Effector memory CD4-positive, alpha-beta T cell (primary cell): ENCODE measurements around the gene MAP2K6.

Experiments used
- DNase-seq, 3 donors: peaks; one replicate each; pipeline ENCODE4 v3.0.0-alpha.2; 2020
- H3K27ac ChIP-seq: 2 replicates; pipeline ENCODE4 v1.7.0; 2013; ENCODE audit warnings: mild to moderate bottlenecking, low read length, moderate library complexity; ENCODE audit not compliant: insufficient read depth, poor library complexity, severe bottlenecking
- H3K27me3 ChIP-seq: replicated peaks from 2 replicates; pipeline ENCODE4 v1.7.0; 2013; ENCODE audit warnings: mild to moderate bottlenecking, low read length; ENCODE audit not compliant: insufficient read depth, control insufficient read depth, poor library complexity, severe bottlenecking
- H3K36me3 ChIP-seq: 2 replicates; pipeline ENCODE4 v1.7.0; 2013; ENCODE audit warnings: mild to moderate bottlenecking, low read length, moderate library complexity; ENCODE audit not compliant: control insufficient read depth, insufficient read depth
- H3K4me1 ChIP-seq: 2 replicates; pipeline ENCODE4 v1.7.0; 2013; ENCODE audit warnings: low read length, mild to moderate bottlenecking; ENCODE audit not compliant: control insufficient read depth, insufficient read depth, poor library complexity, severe bottlenecking
- H3K4me3 ChIP-seq: 2 replicates; pipeline ENCODE4 v1.7.0; 2013; ENCODE audit warnings: low read length, low read depth, mild to moderate bottlenecking; ENCODE audit not compliant: insufficient read depth, poor library complexity, severe bottlenecking
- H3K9me3 ChIP-seq: 2 replicates; pipeline ENCODE4 v1.7.0; 2013; ENCODE audit warnings: mild to moderate bottlenecking, low read length, moderate library complexity; ENCODE audit not compliant: control insufficient read depth

Gene MAP2K6

GRCh38 chr17:69441179-69441578, 26.7 kb downstream of the MAP2K6 start:
- DNase-seq = no peak
- H3K4me1 ChIP-seq = no peaks in the 10 kb centered on the region
- no peaks in the 10 kb centered on the region for H3K27me3 ChIP-seq

GRCh38 chr17:69443138-69443537, 28.6 kb downstream of the MAP2K6 start:
- Histone ChIP-seq H3K9me3 (no peaks in the 10 kb centered on the region), H3K36me3 (no peaks in the 10 kb centered on the region), H3K27me3 (no peaks in the 10 kb centered on the region), H3K27ac (no peak overlapping the region), H3K4me1 (no peaks in the 10 kb centered on the region), H3K4me3 (no peak overlapping the region)
- DNase-seq = no peak

More at GRCh38 chr17:69441179-69441578, 26.7 kb downstream of the MAP2K6 start:
- Histone ChIP-seq H3K4me3 (no peak overlapping the region), H3K9me3 (no peaks in the 10 kb centered on the region), H3K36me3 (no peaks in the 10 kb centered on the region), H3K27ac (no peak overlapping the region)

GRCh38 chr17:69444023-69444422, 29.5 kb downstream of the MAP2K6 start:
- Histone ChIP-seq H3K9me3 (no peaks in the 10 kb centered on the region), H3K4me1 (no peaks in the 10 kb centered on the region), H3K27ac (no peak overlapping the region), H3K36me3 (no peaks in the 10 kb centered on the region), H3K27me3 (no peaks in the 10 kb centered on the region), H3K4me3 (no peak overlapping the region)
- DNase-seq = no peak

GRCh38 chr17:69445132-69445531, 30.6 kb downstream of the MAP2K6 start:
- no peak overlapping the region for H3K4me3 ChIP-seq
- DNase-seq = no peak
- H3K4me1 ChIP-seq = no peaks in the 10 kb centered on the region
- H3K27ac ChIP-seq = no peak overlapping the region
- no peaks in the 10 kb centered on the region for H3K36me3 ChIP-seq
- no peaks in the 10 kb centered on the region for H3K9me3 ChIP-seq
- H3K27me3 ChIP-seq = no peaks in the 10 kb centered on the region

GRCh38 chr17:69447726-69448125, 33.2 kb downstream of the MAP2K6 start:
- no peak for DNase-seq
- Histone ChIP-seq H3K9me3 (no peaks in the 10 kb centered on the region), H3K4me1 (no peaks in the 10 kb centered on the region), H3K27ac (no peak overlapping the region), H3K36me3 (no peaks in the 10 kb centered on the region), H3K4me3 (no peak overlapping the region), H3K27me3 (no peaks in the 10 kb centered on the region)

GRCh38 chr17:69448431-69449102, 34.1 kb downstream of the MAP2K6 start:
- Histone ChIP-seq H3K9me3 (no peaks in the 10 kb centered on the region), H3K27ac (no peak overlapping the region), H3K36me3 (no peaks in the 10 kb centered on the region), H3K4me1 (no peaks in the 10 kb centered on the region), H3K27me3 (no peaks in the 10 kb centered on the region), H3K4me3 (no peak overlapping the region)
- DNase-seq = no peak

- no peaks in the 10 kb centered on the region for H3K9me3 ChIP-seq
- H3K4me1 ChIP-seq = no peaks in the 10 kb centered on the region
- H3K27ac ChIP-seq = no peak overlapping the region
- no peak overlapping the region for H3K4me3 ChIP-seq
- no peak for DNase-seq
- no peaks in the 10 kb centered on the region for H3K27me3 ChIP-seq
- no peaks in the 10 kb centered on the region for H3K36me3 ChIP-seq
These were observed 35.6 kb downstream of the MAP2K6 start for GRCh38 chr17:69450131-69450530.

GRCh38 chr17:69450918-69451317, 36.4 kb downstream of the MAP2K6 start:
- H3K9me3 ChIP-seq = no peaks in the 10 kb centered on the region
- no peak overlapping the region for H3K27ac ChIP-seq
- no peaks in the 10 kb centered on the region for H3K27me3 ChIP-seq
- no peak for DNase-seq
- H3K4me1 ChIP-seq = no peaks in the 10 kb centered on the region
- no peak overlapping the region for H3K4me3 ChIP-seq
- no peaks in the 10 kb centered on the region for H3K36me3 ChIP-seq

GRCh38 chr17:69451416-69452394, 37.2 kb downstream of the MAP2K6 start:
- no peak for DNase-seq
- Histone ChIP-seq H3K36me3 (no peaks in the 10 kb centered on the region), H3K27ac (no peak overlapping the region)

GRCh38 chr17:69452664-69453260, 38.3 kb downstream of the MAP2K6 start:
- Histone ChIP-seq H3K4me1 (no peaks in the 10 kb centered on the region), H3K4me3 (no peak overlapping the region), H3K27me3 (no peaks in the 10 kb centered on the region), H3K36me3 (no peaks in the 10 kb centered on the region), H3K9me3 (no peaks in the 10 kb centered on the region), H3K27ac (no peak overlapping the region)
- DNase-seq = no peak

More at GRCh38 chr17:69451416-69452394, 37.2 kb downstream of the MAP2K6 start:
- no peaks in the 10 kb centered on the region for H3K27me3 ChIP-seq
- H3K4me1 ChIP-seq = no peaks in the 10 kb centered on the region
- no peak overlapping the region for H3K4me3 ChIP-seq
- H3K9me3 ChIP-seq = no peaks in the 10 kb centered on the region
